COLO829 (cell line): Measurements from ENCODE around the gene EVC.

Experiments used
- DNase-seq: peaks from one replicate; pipeline ENCODE4 v3.0.0; 2012; ENCODE audit warnings: low spot score

Gene EVC

GRCh38 chr4:5730993-5731990 lies 20.3 kb downstream of the EVC start:
- no peak for DNase-seq

- DNase-seq: no peak
Observed at GRCh38 chr4:5732158-5732557, 21.2 kb downstream of the EVC start.

GRCh38 chr4:5734853-5735252 lies 23.9 kb downstream of the EVC start:
- no peak for DNase-seq

GRCh38 chr4:5735463-5735862 lies 24.5 kb downstream of the EVC start:
- DNase-seq: no peak

- DNase-seq: no peak
Observed at GRCh38 chr4:5738061-5738460, 27.1 kb downstream of the EVC start.

GRCh38 chr4:5742388-5742787 lies 31.4 kb downstream of the EVC start:
- DNase-seq: no peak

- DNase-seq: no peak
Observed at GRCh38 chr4:5742968-5743367, 32.0 kb downstream of the EVC start.

GRCh38 chr4:5746250-5746649 lies 35.2 kb downstream of the EVC start:
- no peak for DNase-seq

- DNase-seq: peak; percentile 20
Observed at GRCh38 chr4:5746829-5747737, 36.1 kb downstream of the EVC start.

- DNase-seq: peak; percentile 16
Observed at GRCh38 chr4:5747738-5748375, 36.9 kb downstream of the EVC start.

- no peak for DNase-seq
Observed at GRCh38 chr4:5749568-5749967, 38.6 kb downstream of the EVC start.

GRCh38 chr4:5750052-5750945 lies 39.3 kb downstream of the EVC start:
- no peak for DNase-seq

- DNase-seq: no peak
Observed at GRCh38 chr4:5750946-5751665, 40.1 kb downstream of the EVC start.

GRCh38 chr4:5751666-5752375 lies 40.8 kb downstream of the EVC start:
- DNase-seq: no peak

- DNase-seq: no peak
Observed at GRCh38 chr4:5752376-5753184, 41.6 kb downstream of the EVC start.

GRCh38 chr4:5753366-5753765 lies 42.4 kb downstream of the EVC start:
- DNase-seq: no peak

- DNase-seq: peak; percentile 51
Observed at GRCh38 chr4:5753766-5754528, 42.9 kb downstream of the EVC start.

- no peak for DNase-seq
Observed at GRCh38 chr4:5754529-5754881, 43.5 kb downstream of the EVC start.
